Caco-2 (cell line): Measurements from ENCODE around the gene LINS1. TPM values are rescaled to one million over a fixed set of nuclear protein-coding genes. Genes with fewer than 3 reads are reported as not detected.

ENCODE experiments used
- BruUV-seq: library from RNA; stranded (reverse); fragments of 400-500 nt; replicated peaks from 2 replicates; lab custom pipeline; 2021; lab: Mats Ljungman, UMichigan
- CTCF ChIA-PET: fragments of 300-600 bp; sonication (Branson Sonifier 250); formaldehyde crosslinking; loops from one replicate; lab custom pipeline; 2022; ENCODE audit warnings: antibody characterized with exemption; lab: Charles Lee
- POLR2A ChIA-PET: fragments of 300-600 bp; sonication (Branson Sonifier 250); formaldehyde crosslinking; loops from one replicate; lab custom pipeline; 2022; ENCODE audit warnings: antibody characterized with exemption; lab: Charles Lee
- DNase-seq, 2 experiments: peaks; one replicate each; pipeline versions ENCODE4 v3.0.0 to v3.0.0-alpha.2; 2020 to 2022
- H3K27me3 ChIP-seq: replicated peaks from 2 replicates; pipeline ENCODE4 v1.6.0; 2011; ENCODE audit warnings: low read length; ENCODE audit not compliant: control insufficient read depth, insufficient read depth
- H3K36me3 ChIP-seq: 2 replicates; pipeline ENCODE4 v1.5.1; 2011; ENCODE audit warnings: low read length; ENCODE audit not compliant: control insufficient read depth, insufficient read depth
- H3K4me1 ChIP-seq: fragments of 250-450 bp; sonication (Bioruptor Pico); 2 replicates; pipeline ENCODE4 v1.5.1; 2020; ENCODE audit warnings: mild to moderate bottlenecking
- H3K4me3 ChIP-seq: 2 replicates; pipeline ENCODE4 v1.5.1; 2011; ENCODE audit warnings: low read depth, mild to moderate bottlenecking, control low read depth, low read length
- H3K9me3 ChIP-seq: fragments of 250-450 bp; sonication (Bioruptor Pico); 2 replicates; pipeline ENCODE4 v1.5.1; 2020; ENCODE audit warnings: mild to moderate bottlenecking, moderate library complexity
- H3K27ac Mint-ChIP-seq: one replicate; pipeline ENCODE4 v1.8.0; 2022; ENCODE audit warnings: mixed read lengths; ENCODE audit not compliant: unreplicated experiment
- H3K27me3 Mint-ChIP-seq: one replicate; pipeline ENCODE4 v1.8.0; 2022; ENCODE audit warnings: mixed read lengths; ENCODE audit not compliant: insufficient read depth, unreplicated experiment
- H3K36me3 Mint-ChIP-seq: one replicate; pipeline ENCODE4 v1.8.0; 2022; ENCODE audit warnings: mild to moderate bottlenecking, mixed read lengths; ENCODE audit not compliant: insufficient read depth, unreplicated experiment
- H3K4me1 Mint-ChIP-seq: one replicate; pipeline ENCODE4 v1.8.0; 2022; ENCODE audit warnings: low read depth, mixed read lengths; ENCODE audit not compliant: unreplicated experiment
- H3K4me3 Mint-ChIP-seq: one replicate; pipeline ENCODE4 v1.8.0; 2022; ENCODE audit warnings: mild to moderate bottlenecking, moderate library complexity, mixed read lengths; ENCODE audit not compliant: unreplicated experiment
- H3K9me3 Mint-ChIP-seq: one replicate; pipeline ENCODE4 v1.8.0; 2022; ENCODE audit warnings: mixed read lengths; ENCODE audit not compliant: unreplicated experiment
- intact Hi-C: fragments of 100-400 bp; cut with micrococcal nuclease; formaldehyde crosslinking; loops from one replicate; pipeline ENCODE4 v1.10.0; 2022; ENCODE audit not compliant: unreplicated experiment
- total RNA-seq: library from RNA; stranded (reverse); gene quantifications from 2 replicates; pipeline ENCODE4 v1.2.3, GENCODE V29; 2022
- TF ChIP-seq, protein P1 (sequence below), 2 experiments: fragments of 200-600 bp in 1 of 2; IDR thresholded peaks; 1 replicate in 1 of 2; 2 replicates in 1 of 2; pipeline versions ENCODE4 v1.5.1 to v1.8.0; 2011 to 2022; ENCODE audit warnings: antibody characterized with exemption in 1 of 2, control low read depth in 1 of 2, inconsistent platforms in 1 of 2, low read depth in 1 of 2, low read length in 1 of 2, mild to moderate bottlenecking in 1 of 2, moderate library complexity in 1 of 2; ENCODE audit not compliant: insufficient read depth in 1 of 2, severe bottlenecking in 1 of 2, unreplicated experiment in 1 of 2

The LINS1 gene
- total RNA-seq, 1 experiment from 2014 or later = 11.0 TPM

DNA sequence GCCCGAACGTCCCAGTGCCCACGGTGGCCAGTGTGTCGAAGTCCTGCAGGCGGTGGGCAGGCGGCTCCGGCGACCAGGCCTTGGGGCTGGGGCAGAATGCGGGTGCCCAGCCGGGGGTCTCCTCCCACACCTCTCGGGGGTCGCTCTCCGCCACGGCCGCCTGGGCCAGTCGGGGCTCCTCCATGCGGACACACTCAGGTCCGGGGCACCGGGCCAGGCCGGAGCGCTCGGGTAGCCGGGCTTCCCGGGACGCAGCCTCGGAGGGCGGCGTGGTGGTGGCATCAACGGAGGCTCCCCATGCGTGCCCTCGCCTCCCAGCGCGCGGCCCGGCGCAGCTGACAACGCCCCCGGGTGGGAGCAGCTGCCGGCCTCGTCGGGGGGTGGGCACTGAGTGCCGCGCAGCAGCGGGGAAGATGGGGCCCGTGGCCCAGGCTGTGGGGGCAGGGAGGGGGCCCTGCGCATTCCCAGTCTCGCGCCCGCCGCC is 43.2 kb downstream of the LINS1 start:
- BruUV-seq = no TSS peak
- Histone ChIP-seq H3K36me3 (no peaks in the 10 kb centered on the region), H3K9me3 (no peaks in the 10 kb centered on the region), H3K27me3 (no peaks in the 10 kb centered on the region), H3K4me1 (no peaks in the 10 kb centered on the region), H3K4me3 (no peak overlapping the region)
- DNase-seq = no peak
- intact Hi-C loops = no loop called here
- POLR2A ChIA-PET = no interaction called here
- Mint-ChIP-seq H3K9me3 (no peaks in the 10 kb centered on the region), H3K4me3 (no peak overlapping the region), H3K36me3 (no peaks in the 10 kb centered on the region), H3K27ac (no peak overlapping the region), H3K4me1 (no peaks in the 10 kb centered on the region), H3K27me3 (no peaks in the 10 kb centered on the region)
- CTCF ChIA-PET = no interaction called here
- TF ChIP-seq, protein P1, sequence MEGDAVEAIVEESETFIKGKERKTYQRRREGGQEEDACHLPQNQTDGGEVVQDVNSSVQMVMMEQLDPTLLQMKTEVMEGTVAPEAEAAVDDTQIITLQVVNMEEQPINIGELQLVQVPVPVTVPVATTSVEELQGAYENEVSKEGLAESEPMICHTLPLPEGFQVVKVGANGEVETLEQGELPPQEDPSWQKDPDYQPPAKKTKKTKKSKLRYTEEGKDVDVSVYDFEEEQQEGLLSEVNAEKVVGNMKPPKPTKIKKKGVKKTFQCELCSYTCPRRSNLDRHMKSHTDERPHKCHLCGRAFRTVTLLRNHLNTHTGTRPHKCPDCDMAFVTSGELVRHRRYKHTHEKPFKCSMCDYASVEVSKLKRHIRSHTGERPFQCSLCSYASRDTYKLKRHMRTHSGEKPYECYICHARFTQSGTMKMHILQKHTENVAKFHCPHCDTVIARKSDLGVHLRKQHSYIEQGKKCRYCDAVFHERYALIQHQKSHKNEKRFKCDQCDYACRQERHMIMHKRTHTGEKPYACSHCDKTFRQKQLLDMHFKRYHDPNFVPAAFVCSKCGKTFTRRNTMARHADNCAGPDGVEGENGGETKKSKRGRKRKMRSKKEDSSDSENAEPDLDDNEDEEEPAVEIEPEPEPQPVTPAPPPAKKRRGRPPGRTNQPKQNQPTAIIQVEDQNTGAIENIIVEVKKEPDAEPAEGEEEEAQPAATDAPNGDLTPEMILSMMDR (IDR thresholded peaks at IDR 0.05; ENCODE audit: insufficient read depth in 1 of 2, low read depth in 1 of 2, low read length in 1 of 2, severe bottlenecking in 1 of 2, unreplicated experiment in 1 of 2) = no peak

DNA sequence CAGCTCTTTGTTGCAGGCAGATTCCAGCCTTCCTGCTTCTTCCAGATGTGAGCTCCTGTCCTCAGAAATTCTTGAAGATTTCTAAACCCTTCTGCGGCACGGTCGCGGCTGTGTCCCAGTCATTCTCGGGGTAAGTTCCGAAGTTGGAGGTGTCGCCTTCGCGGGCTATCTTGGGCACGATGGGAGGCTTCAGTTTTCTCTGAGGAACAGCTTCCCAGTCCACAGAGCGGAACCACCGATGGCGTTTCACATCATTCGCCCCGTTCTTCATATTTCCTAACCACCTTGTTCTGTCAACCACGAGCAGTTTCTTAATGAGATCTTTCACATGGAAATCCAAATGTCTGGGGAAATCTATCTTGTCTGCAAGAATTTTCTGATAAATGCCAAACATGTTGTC is 48.5 kb downstream of the LINS1 start:
- no TSS peak for BruUV-seq
- Histone ChIP-seq H3K4me3 (no peak overlapping the region), H3K4me1 (no peaks in the 10 kb centered on the region), H3K27me3 (no peaks in the 10 kb centered on the region), H3K36me3 (no peaks in the 10 kb centered on the region), H3K9me3 (no peaks in the 10 kb centered on the region)
- POLR2A ChIA-PET = no interaction called here
- TF ChIP-seq, protein P1 (IDR thresholded peaks at IDR 0.05; ENCODE audit: insufficient read depth in 1 of 2, low read depth in 1 of 2, low read length in 1 of 2, severe bottlenecking in 1 of 2, unreplicated experiment in 1 of 2) = no peak
- CTCF ChIA-PET = no interaction called here
- Mint-ChIP-seq H3K4me3 (no peak overlapping the region), H3K36me3 (no peaks in the 10 kb centered on the region), H3K27ac (no peak overlapping the region), H3K4me1 (no peaks in the 10 kb centered on the region), H3K27me3 (no peaks in the 10 kb centered on the region), H3K9me3 (no peaks in the 10 kb centered on the region)
- intact Hi-C loops = no loop called here
- no peak for DNase-seq

DNA sequence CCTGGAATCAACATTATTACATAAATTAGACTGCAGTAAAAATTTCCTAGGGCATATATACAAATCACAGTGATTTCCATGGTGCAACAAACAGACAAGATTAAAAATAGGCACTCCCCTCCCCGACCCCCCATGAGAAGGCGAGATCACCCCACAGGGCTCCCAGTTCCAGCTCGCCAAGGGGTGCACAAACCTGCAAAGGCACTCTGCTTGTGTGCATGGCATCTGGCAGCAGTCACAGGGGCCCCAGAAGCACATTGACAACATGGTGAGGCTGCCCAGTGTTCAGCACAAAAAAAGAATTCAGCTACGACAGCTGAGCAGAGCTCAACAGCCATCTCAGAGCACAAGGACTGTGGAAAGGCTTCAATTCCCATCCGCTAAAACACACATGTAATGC is 54.0 kb downstream of the LINS1 start:
- intact Hi-C loops = no loop called here
- CTCF ChIA-PET = no interaction called here
- BruUV-seq = no TSS peak

More for the DNA sequence above, 54.0 kb downstream of the LINS1 start:
- DNase-seq = no peak
- POLR2A ChIA-PET = no interaction called here
- H3K27me3 Mint-ChIP-seq = no peaks in the 10 kb centered on the region
- no peaks in the 10 kb centered on the region for H3K36me3 Mint-ChIP-seq
- Histone ChIP-seq H3K4me3 (no peak overlapping the region), H3K4me1 (no peaks in the 10 kb centered on the region), H3K36me3 (no peaks in the 10 kb centered on the region), H3K27me3 (no peaks in the 10 kb centered on the region), H3K9me3 (no peaks in the 10 kb centered on the region)
- H3K4me1 Mint-ChIP-seq = no peaks in the 10 kb centered on the region
- TF ChIP-seq, protein P1 (IDR thresholded peaks at IDR 0.05; ENCODE audit: insufficient read depth in 1 of 2, low read depth in 1 of 2, low read length in 1 of 2, severe bottlenecking in 1 of 2, unreplicated experiment in 1 of 2) = no peak
- H3K9me3 Mint-ChIP-seq = no peaks in the 10 kb centered on the region
- no peak overlapping the region for H3K4me3 Mint-ChIP-seq
- no peak overlapping the region for H3K27ac Mint-ChIP-seq
